Pancreas (tissue), 10 donors: ENCODE data around the gene PITX3. TPM values are rescaled to one million over a fixed set of nuclear protein-coding genes. Genes with fewer than 3 reads are reported as not detected.

Source experiments
- ATAC-seq, 4 donors: fragments of 200-7000 bp; cut with Tn5 transposase; one replicate each; pipeline versions ENCODE4 v1.8.0 to v1.9.1; 2020; ENCODE audit warnings: mild to moderate bottlenecking in 4 of 4, moderate library complexity in 4 of 4
- DNase-seq, 6 donors: peaks; one replicate each; pipeline ENCODE4 v3.0.0-alpha.2; 2020
- FAIRE-seq: peaks from 2 replicates; lab custom pipeline; 2012; peaks lifted over from hg19 to GRCh38; lab: Jason Lieb, UNC
- H3K27ac ChIP-seq, 4 donors: fragments of 200-600 bp; sonication (generic); 1 replicate in 3 of 4; 2 replicates in 1 of 4; pipeline versions ENCODE4 v1.5.0 to v1.8.0; 2020
- H3K27me3 ChIP-seq, 4 donors: fragments of 200-600 bp; one replicate each; pipeline ENCODE4 v1.8.0; 2021
- H3K36me3 ChIP-seq, 3 donors: fragments of 200-600 bp; sonication (generic) in 1 of 3; one replicate each; pipeline versions ENCODE4 v1.5.0 to v1.8.0; 2020 to 2021
- H3K4me1 ChIP-seq, 3 donors: fragments of 200-600 bp; one replicate each; pipeline ENCODE4 v1.8.0; 2021
- H3K4me3 ChIP-seq, 4 donors: fragments of 200-600 bp; sonication (generic) in 2 of 4; one replicate each; pipeline versions ENCODE4 v1.5.0 to v1.8.0; 2020 to 2021
- H3K9me3 ChIP-seq, 4 donors: fragments of 200-600 bp; one replicate each; pipeline ENCODE4 v1.8.0; 2021
- whole genome bisulfite sequencing, 2 donors: extraction: QIAGEN DNeasy Blood & Tissue Kit; methylation state at CpG; one replicate each; pipeline ENCODE4 v1.1.7; 2013; 5-methylcytosine and 5-hydroxymethylcytosine counted together
- intact Hi-C, 3 donors: fragments of 100-400 bp; cut with DNase I; formaldehyde crosslinking; loops; one replicate each; pipeline versions ENCODE4 v1.11.1 to v1.14.2; 2022
- polyA plus RNA-seq, 2 donors: library from polyadenylated mRNA; stranded (reverse); fragments of 200-250 nt; gene quantifications; one replicate each; pipeline ENCODE4 v1.2.3, GENCODE V29; 2013
- total RNA-seq, 6 donors: library from RNA; stranded (reverse); fragmentation: NEBNext Ultra II Directional in 4 of 6; extraction: Animal tissue kit (Norgen Biotek cat#: 25700) in 4 of 6; gene quantifications; one replicate each; pipeline versions ENCODE4 v1.2.1 to v1.2.4, GENCODE V29; 2021 to 2023
- TF ChIP-seq, protein P1 (sequence below), 4 donors: fragments of 200-600 bp; sonication (generic) in 3 of 4; IDR thresholded peaks; one replicate each; pipeline versions ENCODE4 v1.5.0 to v1.8.0; 2021; ENCODE audit warnings: antibody characterized with exemption in 4 of 4
- donor health status: healthy with polysubstance abuse.
- donor health status: DM: no; HTN: no; CAD: no; lungs with moderate emphysema.
- donor health status: DM: no; HTN: no; CAD: no.
- donor health status: control.
- donor health status: control.
- donor health status: Bipolar disorder and iron deficiency.
- donor health status: DM: yes; HTN: yes; CAD: no.
- donor health status: DM: no; HTN: no; CAD: no.
- donor health status: DM: no; HTN: no; CAD: no.
- donor health status: DM: yes; HTN: yes; CAD: no.

PITX3 gene
- total and polyA plus RNA-seq, 8 donors, result not detected

DNA sequence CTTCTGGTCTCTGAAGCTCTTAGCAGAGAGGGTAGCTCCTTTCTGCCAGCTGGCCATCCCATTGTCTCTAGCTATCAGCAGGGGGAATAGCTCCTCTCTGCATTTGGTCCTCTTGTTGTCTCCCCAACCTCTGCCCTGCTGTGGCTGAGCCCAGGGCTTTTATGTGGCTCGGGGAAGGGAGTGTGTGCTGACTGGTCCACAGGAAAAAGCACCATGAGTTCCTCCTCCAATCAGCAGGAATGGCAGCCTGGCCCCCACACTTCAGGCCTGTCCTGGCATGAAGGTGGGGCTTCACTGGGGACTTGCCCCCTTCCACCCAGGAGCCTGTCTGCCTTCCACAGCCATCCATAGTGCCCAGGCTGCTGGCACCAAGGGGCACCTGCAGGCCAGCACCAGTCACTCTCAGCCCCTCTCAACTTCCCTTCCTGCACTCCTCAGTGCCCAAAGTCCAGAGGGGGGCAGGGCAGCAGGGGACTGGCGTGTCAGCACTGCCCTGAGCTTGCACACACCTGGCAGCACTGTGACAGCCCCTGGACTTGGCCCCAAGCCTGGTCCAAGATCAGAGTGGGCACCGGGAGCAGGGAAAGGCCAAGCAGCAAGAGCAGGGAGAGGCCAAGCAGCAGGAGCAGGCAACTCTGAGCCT lies 52.9 kb downstream of the PITX3 start:
- H3K4me3 ChIP-seq, result no peak overlapping the region
- H3K36me3 ChIP-seq, result no peaks in the 10 kb centered on the region
- intact Hi-C loops, result no loop called here
- no peaks in the 10 kb centered on the region for H3K4me1 ChIP-seq
- ATAC-seq, result no peak
- FAIRE-seq, result no peak
- no peak overlapping the region for H3K27ac ChIP-seq
- H3K9me3 ChIP-seq, result no peaks in the 10 kb centered on the region
- TF ChIP-seq, protein P1, sequence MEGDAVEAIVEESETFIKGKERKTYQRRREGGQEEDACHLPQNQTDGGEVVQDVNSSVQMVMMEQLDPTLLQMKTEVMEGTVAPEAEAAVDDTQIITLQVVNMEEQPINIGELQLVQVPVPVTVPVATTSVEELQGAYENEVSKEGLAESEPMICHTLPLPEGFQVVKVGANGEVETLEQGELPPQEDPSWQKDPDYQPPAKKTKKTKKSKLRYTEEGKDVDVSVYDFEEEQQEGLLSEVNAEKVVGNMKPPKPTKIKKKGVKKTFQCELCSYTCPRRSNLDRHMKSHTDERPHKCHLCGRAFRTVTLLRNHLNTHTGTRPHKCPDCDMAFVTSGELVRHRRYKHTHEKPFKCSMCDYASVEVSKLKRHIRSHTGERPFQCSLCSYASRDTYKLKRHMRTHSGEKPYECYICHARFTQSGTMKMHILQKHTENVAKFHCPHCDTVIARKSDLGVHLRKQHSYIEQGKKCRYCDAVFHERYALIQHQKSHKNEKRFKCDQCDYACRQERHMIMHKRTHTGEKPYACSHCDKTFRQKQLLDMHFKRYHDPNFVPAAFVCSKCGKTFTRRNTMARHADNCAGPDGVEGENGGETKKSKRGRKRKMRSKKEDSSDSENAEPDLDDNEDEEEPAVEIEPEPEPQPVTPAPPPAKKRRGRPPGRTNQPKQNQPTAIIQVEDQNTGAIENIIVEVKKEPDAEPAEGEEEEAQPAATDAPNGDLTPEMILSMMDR (IDR thresholded peaks at IDR 0.05), result no peak
- no peaks in the 10 kb centered on the region for H3K27me3 ChIP-seq
- 38 to 44% methylated on average over 3 of the region's 3 CpGs for WGBS, 2 donors
- DNase-seq, result no peak

DNA sequence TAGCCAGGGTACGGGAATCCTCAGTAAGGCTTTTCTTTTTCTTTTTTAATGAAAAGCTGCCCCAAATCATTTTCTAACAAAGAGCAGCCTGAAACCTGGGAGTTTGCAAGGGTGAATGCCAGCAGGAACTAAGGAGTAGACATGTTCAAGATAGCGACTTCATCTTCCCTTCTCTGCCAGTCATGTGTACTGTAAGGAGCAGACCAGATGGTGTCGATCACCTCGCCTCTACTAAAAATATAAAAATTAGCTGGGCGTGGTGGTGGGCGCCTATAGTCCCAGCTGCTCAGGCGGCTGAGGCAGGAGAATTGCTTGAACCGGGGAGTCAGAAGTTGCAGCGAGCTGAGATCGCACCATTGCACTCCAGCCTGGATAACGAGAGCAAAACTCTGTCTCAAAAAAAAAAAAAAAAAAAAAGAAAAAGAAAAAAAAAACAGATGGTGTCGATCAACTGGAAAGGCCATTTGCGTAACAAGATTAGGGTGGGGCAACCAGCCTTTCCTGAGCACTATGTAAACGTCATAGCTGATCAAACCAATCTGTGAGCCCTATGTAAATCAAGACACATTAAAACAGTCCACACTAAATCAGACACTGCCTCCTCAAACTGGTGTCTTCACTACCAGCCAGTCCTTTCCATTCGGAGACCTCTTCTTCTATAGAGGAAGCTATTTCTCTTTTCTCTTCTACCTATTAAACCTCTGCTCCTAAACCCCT lies 55.3 kb downstream of the PITX3 start:
- 80 to 85% methylated on average over 13 to 15 of the region's 15 CpGs for WGBS, 2 donors
- Histone ChIP-seq H3K4me1 (no peaks in the 10 kb centered on the region), H3K27me3 (no peaks in the 10 kb centered on the region), H3K4me3 (no peak overlapping the region), H3K27ac (no peak overlapping the region), H3K36me3 (no peaks in the 10 kb centered on the region), H3K9me3 (no peaks in the 10 kb centered on the region)
- ATAC-seq, result no peak
- no peak for DNase-seq
- no peak for FAIRE-seq
- TF ChIP-seq, protein P1 (IDR thresholded peaks at IDR 0.05), result no peak
- intact Hi-C loops, result no loop called here

GRCh38 chr10:102185272-102185671 lies 56.0 kb downstream of the PITX3 start:
- Histone ChIP-seq H3K36me3 (no peaks in the 10 kb centered on the region), H3K4me3 (no peak overlapping the region), H3K9me3 (no peaks in the 10 kb centered on the region), H3K27ac (no peak overlapping the region), H3K27me3 (no peaks in the 10 kb centered on the region), H3K4me1 (no peaks in the 10 kb centered on the region)
- WGBS, 2 donors, result 63 to 64% methylated on average over 2 of the region's 2 CpGs
- DNase-seq (no peak), ATAC-seq (no peak), FAIRE-seq (no peak)
- intact Hi-C loops, result no loop called here
- TF ChIP-seq, protein P1 (IDR thresholded peaks at IDR 0.05), result no peak

GRCh38 chr10:102184606-102185005 lies 56.7 kb downstream of the PITX3 start:
- intact Hi-C loops, result no loop called here
- H3K4me1 ChIP-seq, result no peaks in the 10 kb centered on the region

More at GRCh38 chr10:102184606-102185005, 56.7 kb downstream of the PITX3 start:
- Histone ChIP-seq H3K36me3 (no peaks in the 10 kb centered on the region), H3K9me3 (no peaks in the 10 kb centered on the region), H3K4me3 (no peak overlapping the region), H3K27ac (no peak overlapping the region), H3K27me3 (no peaks in the 10 kb centered on the region)
- TF ChIP-seq, protein P1 (IDR thresholded peaks at IDR 0.05), result no peak
- DNase-seq (no peak), FAIRE-seq (no peak), ATAC-seq (no peak)
- 76 to 86% methylated on average over 2 of the region's 2 CpGs for WGBS, 2 donors

Other genes with a start within 250 kb of the PITX3 start
- 10 to 100 TPM in 5 of 6 donors, 1 to 10 TPM in 1; 7.8 to 15.8 (median 10.7) TPM for gene ARMH3, start 185.3 kb downstream of the PITX3 start, total RNA-seq
- gene ARMH3, start 185.3 kb downstream of the PITX3 start, polyA plus RNA-seq, result 10 to 100 TPM in 1 of 2 donors, 1 to 10 TPM in 1; 7.5 to 11.5 TPM
- 10 to 100 TPM in 2 of 6 donors, 1 to 10 TPM in 4; 6.2 to 11.6 (median 8.6) TPM for gene HPS6, start 176.2 kb downstream of the PITX3 start, total RNA-seq
- 1 to 10 TPM; 5.2 to 6.8 TPM for gene HPS6, start 176.2 kb downstream of the PITX3 start, polyA plus RNA-seq
- gene LDB1, start 121.1 kb downstream of the PITX3 start, total RNA-seq, result 10 to 100 TPM; 12.5 to 32.1 (median 16.5) TPM
- 10 to 100 TPM; 20.1 to 26.2 TPM for gene LDB1, start 121.1 kb downstream of the PITX3 start, polyA plus RNA-seq
- gene PPRC1, start 108.5 kb downstream of the PITX3 start, total RNA-seq, result 10 to 100 TPM; 11.7 to 20.4 (median 16.9) TPM
- gene PPRC1, start 108.5 kb downstream of the PITX3 start, polyA plus RNA-seq, result 10 to 100 TPM; 26.4 to 31.2 TPM
- 10 to 100 TPM; 14.8 to 33.7 (median 27.6) TPM for gene NOLC1, start 89.1 kb downstream of the PITX3 start, total RNA-seq
- gene NOLC1, start 89.1 kb downstream of the PITX3 start, polyA plus RNA-seq, result 10 to 100 TPM; 15.1 to 23.8 TPM
- not detected for gene ELOVL3, start 15.2 kb downstream of the PITX3 start, total RNA-seq
- under 1 TPM in 1 of 2 donors, not detected in 1; 0.16 TPM for gene ELOVL3, start 15.2 kb downstream of the PITX3 start, polyA plus RNA-seq
- 10 to 100 TPM; 14.9 to 27.6 (median 18.5) TPM for gene GBF1, start 4.0 kb upstream of the PITX3 start, total RNA-seq
- gene GBF1, start 4.0 kb upstream of the PITX3 start, polyA plus RNA-seq, result 10 to 100 TPM; 17.7 to 18.8 TPM
- 10 to 100 TPM; 17.0 to 44.3 (median 22.0) TPM for gene NFKB2, start 154.2 kb upstream of the PITX3 start, total RNA-seq
- 10 to 100 TPM; 44.7 to 58.0 TPM for gene NFKB2, start 154.2 kb upstream of the PITX3 start, polyA plus RNA-seq
- gene PSD, start 177.3 kb upstream of the PITX3 start, total RNA-seq, result 1 to 10 TPM; 2.1 to 5.8 (median 4.0) TPM
- 10 to 100 TPM; 13.5 to 30.9 TPM for gene PSD, start 177.3 kb upstream of the PITX3 start, polyA plus RNA-seq
- 10 to 100 TPM in 5 of 6 donors, 1 to 10 TPM in 1; 10.0 to 13.6 (median 10.7) TPM for gene FBXL15, start 179.3 kb upstream of the PITX3 start, total RNA-seq
- 10 to 100 TPM; 15.7 to 24.2 TPM for gene FBXL15, start 179.3 kb upstream of the PITX3 start, polyA plus RNA-seq
- 10 to 100 TPM; 18.9 to 25.3 (median 20.6) TPM for gene CUEDC2, start 191.1 kb upstream of the PITX3 start, total RNA-seq
- 10 to 100 TPM; 27.1 to 51.5 TPM for gene CUEDC2, start 191.1 kb upstream of the PITX3 start, polyA plus RNA-seq
- 1 to 10 TPM in 2 of 6 donors, under 1 TPM in 4; 0.37 to 1.1 (median 0.44) TPM for gene C10orf95, start 210.0 kb upstream of the PITX3 start, total RNA-seq
- gene C10orf95, start 210.0 kb upstream of the PITX3 start, polyA plus RNA-seq, result 1 to 10 TPM in 1 of 2 donors, under 1 TPM in 1; 0.46 to 1.2 TPM